Endothelial cell of umbilical vein (primary cell): ENCODE data around the gene PFKP. TPM values are rescaled to one million over a fixed set of nuclear protein-coding genes. Genes with fewer than 3 reads are reported as not detected.

Experiments used
- BruUV-seq: library from RNA; stranded (reverse); fragments of 400-500 nt; replicated peaks from 2 replicates; lab custom pipeline; 2021; lab: Mats Ljungman, UMichigan
- CTCF ChIA-PET: fragments of 300-600, 350-600 bp; sonication (Branson Sonifier 250); formaldehyde crosslinking; loops from one replicate; lab custom pipeline; 2021; ENCODE audit warnings: antibody characterized with exemption, inconsistent platforms; lab: Charles Lee
- POLR2A ChIA-PET: fragments of 300-600, 350-600 bp; sonication (Branson Sonifier 250); formaldehyde crosslinking; loops from one replicate; lab custom pipeline; 2021; ENCODE audit warnings: antibody characterized with exemption, inconsistent platforms; lab: Charles Lee
- DNase-seq: peaks from one replicate; pipeline ENCODE4 v3.0.0-alpha.2; 2011; ENCODE audit warnings: low read depth, low spot score
- FAIRE-seq: peaks from 2 replicates; lab custom pipeline; 2011; peaks lifted over from hg19 to GRCh38; lab: Jason Lieb, UNC
- H2AFZ ChIP-seq: 2 replicates; pipeline ENCODE4 v1.6.0; 2012; ENCODE audit warnings: low read depth, low read length, control low read depth, inconsistent platforms
- H3K27ac ChIP-seq: 2 replicates; pipeline ENCODE4 v1.5.1; 2011; ENCODE audit warnings: low read depth, mild to moderate bottlenecking, control low read depth, low read length, moderate library complexity; ENCODE audit not compliant: insufficient read depth
- H3K27me3 ChIP-seq, 2 experiments: 2 replicates each; pipeline versions ENCODE4 v1.6.0 to v1.6.1; 2011; ENCODE audit warnings: low read length in 2 of 2, mixed read lengths in 1 of 2; ENCODE audit not compliant: control insufficient read depth in 2 of 2, insufficient read depth in 2 of 2
- H3K36me3 ChIP-seq, 2 experiments: 2 replicates in 1 of 2; 3 replicates in 1 of 2; pipeline ENCODE4 v1.5.1; 2011; ENCODE audit warnings: low read length in 2 of 2, mild to moderate bottlenecking in 1 of 2, moderate library complexity in 1 of 2; ENCODE audit not compliant: control insufficient read depth in 2 of 2, insufficient read depth in 2 of 2; ENCODE audit errors: extremely low read depth in 1 of 2
- H3K4me1 ChIP-seq: 3 replicates; pipeline ENCODE4 v1.5.1; 2011; ENCODE audit warnings: mild to moderate bottlenecking, low read length; ENCODE audit not compliant: control insufficient read depth, insufficient read depth; ENCODE audit errors: extremely low read depth
- H3K4me2 ChIP-seq: 2 replicates; pipeline ENCODE4 v1.6.1; 2011; ENCODE audit warnings: low read length, control low read depth, mixed read lengths; ENCODE audit not compliant: insufficient read depth
- H3K4me3 ChIP-seq, 3 experiments: fragments of 200-600 bp in 1 of 3; sonication (generic), shearing (Covaris generic) in 1 of 3; replicated peaks in 1 of 3; 2 replicates each; pipeline ENCODE4 v1.5.1; 2011 to 2016; ENCODE audit warnings: control low read depth in 3 of 3, low read length in 3 of 3, mild to moderate bottlenecking in 2 of 3, inconsistent platforms in 1 of 3, low read depth in 1 of 3, moderate library complexity in 1 of 3; ENCODE audit not compliant: insufficient read depth in 1 of 3
- H3K79me2 ChIP-seq: 2 replicates; pipeline ENCODE4 v1.6.0; 2012; ENCODE audit warnings: low read length, inconsistent platforms; ENCODE audit not compliant: control insufficient read depth, insufficient read depth
- H3K9ac ChIP-seq: replicated peaks from 2 replicates; pipeline ENCODE3; 2011; ENCODE audit warnings: low read length, control low read depth; ENCODE audit not compliant: insufficient read depth; ENCODE audit errors: extremely low read depth
- H3K9me1 ChIP-seq: replicated peaks from 3 replicates; pipeline ENCODE4 v1.6.0; 2011; ENCODE audit warnings: mild to moderate bottlenecking, low read length; ENCODE audit not compliant: control insufficient read depth, insufficient read depth; ENCODE audit errors: extremely low read depth
- H3K9me3 ChIP-seq: replicated peaks from 2 replicates; pipeline ENCODE4 v1.5.1; 2012; ENCODE audit warnings: low read length, inconsistent platforms; ENCODE audit not compliant: control insufficient read depth, insufficient read depth
- H4K20me1 ChIP-seq: replicated peaks from 2 replicates; pipeline ENCODE3; 2011; ENCODE audit warnings: mild to moderate bottlenecking, low read length; ENCODE audit not compliant: control insufficient read depth, insufficient read depth; ENCODE audit errors: extremely low read depth
- EZH2 ChIP-seq: IDR thresholded peaks from 2 replicates; pipeline ENCODE4 v1.6.1; 2012; ENCODE audit warnings: borderline replicate concordance, low read depth, mild to moderate bottlenecking, moderate library complexity, low read length, inconsistent platforms; ENCODE audit not compliant: severe bottlenecking
- FOS ChIP-seq: IDR thresholded peaks from 2 replicates; pipeline ENCODE4 v1.6.1; 2011; ENCODE audit warnings: mild to moderate bottlenecking, low read length, moderate library complexity, borderline replicate concordance; ENCODE audit not compliant: insufficient read depth
- GATA2 ChIP-seq: IDR thresholded peaks from 2 replicates; pipeline ENCODE4 v1.7.0; 2011; ENCODE audit warnings: low read depth, mild to moderate bottlenecking, moderate library complexity, mixed read lengths, low read length; ENCODE audit not compliant: insufficient read length, insufficient read depth
- JUN ChIP-seq: IDR thresholded peaks from 2 replicates; pipeline ENCODE4 v1.6.1; 2011; ENCODE audit warnings: borderline replicate concordance, low read depth; ENCODE audit not compliant: insufficient read length, insufficient read depth
- MYC ChIP-seq: IDR thresholded peaks from one replicate; pipeline ENCODE4 v1.6.1; 2011; ENCODE audit warnings: mild to moderate bottlenecking, low read depth, low read length
- POLR2A ChIP-seq: IDR thresholded peaks from 2 replicates; pipeline ENCODE4 v1.6.1; 2012; ENCODE audit warnings: low read depth, mild to moderate bottlenecking, control low read depth, low read length
- dilution Hi-C: fragments of 300-500 bp; cut with MboI; formaldehyde crosslinking; loops from one replicate; pipeline ENCODE4 v1.15.0; 2019; ENCODE audit warnings: low sequenced_read_pairs; ENCODE audit not compliant: extremely low pct_ligation_motif_present
- intact Hi-C: fragments of 100-400 bp; cut with micrococcal nuclease; formaldehyde crosslinking; loops from one replicate; pipeline ENCODE4 v1.10.0; 2022
- polyA plus RNA-seq, 4 experiments: library from polyadenylated mRNA; depleted of rRNA in 3 of 4; stranded (reverse) in 3 of 4; unstranded in 1 of 4; fragments of >200 nt; gene quantifications; 2 replicates each; pipeline versions ENCODE4 v1.2.1 to v1.2.3, GENCODE V29; 2011 to 2012; ENCODE audit warnings: missing spikeins in 1 of 4
- total RNA-seq: library from RNA; stranded (reverse); gene quantifications from 2 replicates; pipeline ENCODE4 v1.2.3, GENCODE V29; 2021
- TF ChIP-seq, protein P1 (sequence below), 2 donors: IDR thresholded peaks; 1 replicate in 1 of 2; 2 replicates in 1 of 2; pipeline ENCODE4 v1.5.1; 2011; ENCODE audit warnings: low read length in 2 of 2, mild to moderate bottlenecking in 2 of 2, moderate library complexity in 2 of 2, control low read depth in 1 of 2, inconsistent platforms in 1 of 2, low read depth in 1 of 2; ENCODE audit not compliant: insufficient read depth in 1 of 2; ENCODE audit errors: extremely low read depth in 1 of 2
- TF ChIP-seq, protein P2 (sequence below): IDR thresholded peaks from 2 replicates; pipeline ENCODE4 v1.6.1; 2011; ENCODE audit not compliant: insufficient read depth, insufficient read length

The PFKP gene
- total and polyA plus RNA-seq, 2 donors (not counting 3 experiments of a cell fraction or from before 2014, with no cell fraction given): 185 to 359 TPM

DNA sequence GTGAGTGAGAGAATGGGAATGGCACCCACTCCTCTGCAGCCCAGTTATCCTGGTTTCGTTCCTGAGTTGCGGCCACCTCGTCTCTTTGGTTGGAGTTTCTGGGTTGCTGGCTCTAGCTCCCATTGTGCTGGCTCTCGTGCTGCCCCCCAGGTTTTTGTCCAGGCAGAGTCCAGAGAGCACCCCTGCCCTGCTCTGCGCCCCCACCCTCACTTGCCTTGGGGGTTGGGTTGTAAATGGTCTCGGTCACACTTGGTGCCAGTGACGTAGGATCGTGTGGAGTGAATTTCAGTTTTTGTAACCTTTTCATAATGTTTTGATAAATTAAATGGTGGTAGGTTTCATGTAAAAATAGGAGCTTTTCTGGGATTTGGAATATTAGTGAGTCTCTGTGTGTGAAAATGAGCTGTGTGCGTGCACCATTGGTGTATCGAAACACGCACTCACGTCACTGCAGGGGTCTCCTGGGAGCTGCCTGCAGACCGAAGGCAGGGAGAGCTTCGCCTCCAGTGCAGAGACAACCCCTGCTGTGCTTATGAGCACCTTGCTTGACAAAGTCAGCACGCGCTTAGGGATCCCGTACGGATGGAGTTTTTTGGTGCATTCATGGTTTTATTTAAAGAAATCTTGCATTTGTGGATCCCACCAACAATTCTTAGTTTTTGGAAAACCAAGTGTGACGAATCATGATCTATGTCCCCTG lies 32.9 kb downstream of the PFKP start:
- no peak overlapping the region for H3K27ac ChIP-seq
- BruUV-seq: no TSS peak
- no peak for FAIRE-seq
- no peak overlapping the region for H3K4me3 ChIP-seq
- TF ChIP-seq FOS (no peak), POLR2A (no peak), GATA2 (no peak), EZH2 (no peak), JUN (no peak), MYC (no peak)
- TF ChIP-seq, protein P1, sequence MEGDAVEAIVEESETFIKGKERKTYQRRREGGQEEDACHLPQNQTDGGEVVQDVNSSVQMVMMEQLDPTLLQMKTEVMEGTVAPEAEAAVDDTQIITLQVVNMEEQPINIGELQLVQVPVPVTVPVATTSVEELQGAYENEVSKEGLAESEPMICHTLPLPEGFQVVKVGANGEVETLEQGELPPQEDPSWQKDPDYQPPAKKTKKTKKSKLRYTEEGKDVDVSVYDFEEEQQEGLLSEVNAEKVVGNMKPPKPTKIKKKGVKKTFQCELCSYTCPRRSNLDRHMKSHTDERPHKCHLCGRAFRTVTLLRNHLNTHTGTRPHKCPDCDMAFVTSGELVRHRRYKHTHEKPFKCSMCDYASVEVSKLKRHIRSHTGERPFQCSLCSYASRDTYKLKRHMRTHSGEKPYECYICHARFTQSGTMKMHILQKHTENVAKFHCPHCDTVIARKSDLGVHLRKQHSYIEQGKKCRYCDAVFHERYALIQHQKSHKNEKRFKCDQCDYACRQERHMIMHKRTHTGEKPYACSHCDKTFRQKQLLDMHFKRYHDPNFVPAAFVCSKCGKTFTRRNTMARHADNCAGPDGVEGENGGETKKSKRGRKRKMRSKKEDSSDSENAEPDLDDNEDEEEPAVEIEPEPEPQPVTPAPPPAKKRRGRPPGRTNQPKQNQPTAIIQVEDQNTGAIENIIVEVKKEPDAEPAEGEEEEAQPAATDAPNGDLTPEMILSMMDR (IDR thresholded peaks at IDR 0.05; ENCODE audit: extremely low read depth in 1 of 2, insufficient read depth in 1 of 2, low read depth in 1 of 2, low read length in 2 of 2): no peak
- TF ChIP-seq, protein P2, sequence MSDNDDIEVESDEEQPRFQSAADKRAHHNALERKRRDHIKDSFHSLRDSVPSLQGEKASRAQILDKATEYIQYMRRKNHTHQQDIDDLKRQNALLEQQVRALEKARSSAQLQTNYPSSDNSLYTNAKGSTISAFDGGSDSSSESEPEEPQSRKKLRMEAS: no peak
- ChIA-PET POLR2A (no interaction called here), CTCF (interaction anchor here (1.0 to 1.5 kb wide), 2 partner anchors 9 to 12 kb away, joined by 3 read pairs; no protein-coding TSS in a partner anchor)
- DNase-seq: no peak
- peaks cover 34% of the 10 kb centered on the region for H3K4me1 ChIP-seq
- H3K27me3 ChIP-seq: no peaks in the 10 kb centered on the region
- no peak overlapping the region for H3K9ac ChIP-seq
- dilution Hi-C loops (no loop called here), intact Hi-C loops (no loop called here)
- H3K4me2 ChIP-seq: no peak overlapping the region
- H3K9me3 ChIP-seq: no peaks in the 10 kb centered on the region
- H2AFZ ChIP-seq: no peak overlapping the region
- no peaks in the 10 kb centered on the region for H3K9me1 ChIP-seq
- peaks cover 27 to 29% of the 10 kb centered on the region in 2 experiments for H3K36me3 ChIP-seq
- H3K79me2 ChIP-seq: peaks cover 73% of the 10 kb centered on the region
- no peaks in the 10 kb centered on the region for H4K20me1 ChIP-seq
